IPS-15b (cell line): Measurements from ENCODE around the gene GUK1.

Experiments
- H3K27me3 ChIP-seq: one replicate; pipeline ENCODE4 v1.6.1; 2013; ENCODE audit warnings: low read length; ENCODE audit not compliant: control insufficient read depth, insufficient read depth
- H3K36me3 ChIP-seq: one replicate; pipeline ENCODE4 v1.6.1; 2013; ENCODE audit warnings: low read length; ENCODE audit not compliant: control insufficient read depth, insufficient read depth
- H3K4me1 ChIP-seq: one replicate; pipeline ENCODE4 v1.6.1; 2013; ENCODE audit warnings: mild to moderate bottlenecking, low read length; ENCODE audit not compliant: control insufficient read depth, insufficient read depth
- H3K4me3 ChIP-seq: one replicate; pipeline ENCODE4 v1.5.1; 2013; ENCODE audit warnings: low read depth, low read length
- H3K9ac ChIP-seq: one replicate; pipeline ENCODE4 v1.6.1; 2013; ENCODE audit warnings: low read depth, mild to moderate bottlenecking, low read length
- H3K9me3 ChIP-seq: one replicate; pipeline ENCODE4 v1.6.1; 2013; ENCODE audit warnings: mild to moderate bottlenecking, low read length; ENCODE audit not compliant: control insufficient read depth, insufficient read depth

Gene GUK1

DNA sequence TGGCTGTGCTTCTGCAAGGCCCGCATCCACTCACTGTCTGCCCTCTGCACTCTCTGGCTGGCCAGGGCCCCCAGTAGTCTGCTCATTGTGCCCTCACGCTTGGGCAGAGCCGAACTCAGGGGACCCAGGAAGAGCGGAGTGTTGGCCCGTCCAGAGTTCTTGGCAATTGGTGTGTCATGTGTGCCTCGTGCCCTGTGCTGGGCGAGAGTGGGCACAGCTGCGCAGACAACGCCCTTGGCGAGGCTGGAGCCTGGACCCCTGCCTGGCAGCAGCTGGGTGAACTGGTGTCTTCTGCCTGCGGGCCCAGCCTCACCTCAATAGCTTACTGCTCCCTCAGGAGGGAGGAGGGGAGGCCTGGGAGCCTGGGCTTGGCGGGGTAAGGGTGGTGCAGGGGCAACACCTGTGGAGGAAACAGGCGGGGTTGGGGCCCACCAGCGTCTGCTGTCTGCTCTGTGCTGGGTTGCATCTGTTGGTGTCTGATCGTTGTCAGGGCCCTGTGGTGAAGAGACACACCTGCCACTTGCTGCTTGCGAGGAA, 2.1 kb downstream of the GUK1 start:
- Histone ChIP-seq H3K9ac (no peak overlapping the region), H3K36me3 (no peaks in the 10 kb centered on the region), H3K27me3 (peaks cover 1% of the 10 kb centered on the region), H3K4me1 (no peaks in the 10 kb centered on the region), H3K9me3 (no peaks in the 10 kb centered on the region), H3K4me3 (no peak overlapping the region)

GRCh38 chr1:228142701-228143136, 2.6 kb downstream of the GUK1 start:
- Histone ChIP-seq H3K36me3 (no peaks in the 10 kb centered on the region), H3K9me3 (no peaks in the 10 kb centered on the region), H3K27me3 (no peaks in the 10 kb centered on the region), H3K9ac (no peak overlapping the region), H3K4me1 (no peaks in the 10 kb centered on the region), H3K4me3 (no peak overlapping the region)

- Histone ChIP-seq H3K9ac (no peak overlapping the region), H3K9me3 (no peaks in the 10 kb centered on the region), H3K4me3 (no peak overlapping the region), H3K36me3 (no peaks in the 10 kb centered on the region), H3K27me3 (no peaks in the 10 kb centered on the region), H3K4me1 (no peaks in the 10 kb centered on the region)
Measured at GRCh38 chr1:228143480-228144192, 3.6 kb downstream of the GUK1 start.

DNA sequence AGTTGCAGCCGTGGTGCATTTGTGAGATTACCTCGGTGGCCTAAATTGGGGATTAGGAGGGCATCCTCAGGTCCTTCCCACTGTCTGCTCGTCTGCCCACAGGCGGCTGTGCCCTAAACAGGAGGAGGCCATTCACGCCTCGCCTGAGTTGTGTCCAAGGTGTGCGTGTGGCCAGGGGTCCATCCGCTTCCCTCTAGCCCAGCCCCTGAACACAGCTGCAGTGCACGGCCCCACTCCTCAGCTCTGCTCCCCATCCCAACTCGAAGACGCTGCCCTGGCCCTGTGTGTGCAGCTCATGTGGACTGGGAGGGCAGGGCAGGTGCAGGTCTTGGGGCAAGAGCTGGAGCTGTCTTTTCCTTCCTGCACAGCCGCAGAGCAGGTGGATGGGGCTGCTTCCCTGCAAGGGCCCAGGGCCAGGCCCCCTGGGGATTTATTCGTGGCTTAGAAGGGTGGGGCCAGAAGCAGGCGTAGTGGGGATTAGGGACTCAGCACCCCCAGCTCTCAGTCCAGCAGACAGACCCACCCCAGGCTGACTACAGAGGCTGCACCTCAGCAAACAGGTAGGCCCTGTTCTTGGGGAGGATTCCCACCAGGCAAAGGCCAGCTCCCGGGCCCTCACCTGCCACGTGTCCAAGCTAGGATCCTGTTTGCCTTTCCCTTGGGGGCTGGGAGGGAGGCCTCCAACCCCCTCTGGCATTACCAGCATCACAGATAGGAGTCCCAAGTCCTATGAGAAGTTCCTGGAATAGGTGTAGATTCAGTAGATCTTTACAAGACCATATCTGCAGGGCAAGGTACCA, 4.3 kb downstream of the GUK1 start:
- H3K9ac ChIP-seq = no peak overlapping the region
- H3K4me1 ChIP-seq = no peaks in the 10 kb centered on the region
- no peaks in the 10 kb centered on the region for H3K27me3 ChIP-seq
- no peaks in the 10 kb centered on the region for H3K36me3 ChIP-seq
- no peaks in the 10 kb centered on the region for H3K9me3 ChIP-seq
- no peak overlapping the region for H3K4me3 ChIP-seq

- H3K36me3 ChIP-seq = no peaks in the 10 kb centered on the region
- no peak overlapping the region for H3K4me3 ChIP-seq
- H3K4me1 ChIP-seq = no peaks in the 10 kb centered on the region
- no peak overlapping the region for H3K9ac ChIP-seq
- H3K9me3 ChIP-seq = no peaks in the 10 kb centered on the region
- H3K27me3 ChIP-seq = no peaks in the 10 kb centered on the region
Measured at GRCh38 chr1:228144993-228145343, 4.9 kb downstream of the GUK1 start.

DNA sequence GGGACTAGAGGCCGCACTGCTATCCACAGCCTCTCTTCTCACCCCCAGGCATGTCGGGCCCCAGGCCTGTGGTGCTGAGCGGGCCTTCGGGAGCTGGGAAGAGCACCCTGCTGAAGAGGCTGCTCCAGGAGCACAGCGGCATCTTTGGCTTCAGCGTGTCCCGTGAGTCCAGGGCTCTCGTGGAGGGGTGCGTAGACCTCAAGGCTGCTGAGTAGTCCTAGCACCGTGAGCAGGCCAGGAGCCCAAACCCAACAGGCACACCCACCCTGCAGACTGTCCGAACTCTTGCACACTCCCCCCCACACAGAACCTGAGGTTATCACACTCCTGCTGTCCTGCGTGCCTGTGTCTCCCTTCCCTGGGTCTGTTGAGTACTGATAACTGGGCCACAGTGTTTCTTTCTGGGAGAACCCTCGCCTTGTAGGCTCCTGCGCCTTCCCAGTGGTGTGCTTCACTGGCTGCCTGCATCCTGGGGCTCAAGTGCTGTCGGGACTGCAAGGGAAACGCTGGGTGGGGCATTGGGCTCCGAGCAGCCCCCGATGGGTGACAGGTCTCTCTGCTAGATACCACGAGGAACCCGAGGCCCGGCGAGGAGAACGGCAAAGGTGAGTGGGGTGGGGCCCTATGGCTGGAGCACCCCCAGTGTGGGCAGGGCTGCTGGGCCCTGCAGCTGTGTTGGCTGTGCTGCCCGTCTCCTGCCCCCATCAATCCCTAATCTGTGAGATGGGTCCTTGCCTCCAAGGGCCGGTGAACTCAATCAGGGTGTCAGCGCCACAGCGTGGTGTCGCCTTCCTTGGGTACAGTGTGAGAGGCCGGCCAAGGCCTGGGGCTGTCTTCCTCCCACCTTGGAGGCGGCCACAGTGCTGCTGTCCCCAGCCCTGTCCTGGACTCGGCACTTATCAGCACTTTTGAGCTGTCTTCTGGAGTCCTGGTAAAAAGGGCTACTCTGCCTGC, 5.7 kb downstream of the GUK1 start:
- no peak overlapping the region for H3K9ac ChIP-seq
- no peak overlapping the region for H3K4me3 ChIP-seq
- no peaks in the 10 kb centered on the region for H3K36me3 ChIP-seq

GRCh38 chr1:228146417-228147150, 6.5 kb downstream of the GUK1 start:
- H3K4me1 ChIP-seq = no peaks in the 10 kb centered on the region
- no peak overlapping the region for H3K9ac ChIP-seq
- H3K9me3 ChIP-seq = no peaks in the 10 kb centered on the region
- H3K27me3 ChIP-seq = no peaks in the 10 kb centered on the region
- no peaks in the 10 kb centered on the region for H3K36me3 ChIP-seq
- no peak overlapping the region for H3K4me3 ChIP-seq

More for the DNA sequence above, 5.7 kb downstream of the GUK1 start:
- Histone ChIP-seq H3K27me3 (no peaks in the 10 kb centered on the region), H3K4me1 (no peaks in the 10 kb centered on the region), H3K9me3 (no peaks in the 10 kb centered on the region)

DNA sequence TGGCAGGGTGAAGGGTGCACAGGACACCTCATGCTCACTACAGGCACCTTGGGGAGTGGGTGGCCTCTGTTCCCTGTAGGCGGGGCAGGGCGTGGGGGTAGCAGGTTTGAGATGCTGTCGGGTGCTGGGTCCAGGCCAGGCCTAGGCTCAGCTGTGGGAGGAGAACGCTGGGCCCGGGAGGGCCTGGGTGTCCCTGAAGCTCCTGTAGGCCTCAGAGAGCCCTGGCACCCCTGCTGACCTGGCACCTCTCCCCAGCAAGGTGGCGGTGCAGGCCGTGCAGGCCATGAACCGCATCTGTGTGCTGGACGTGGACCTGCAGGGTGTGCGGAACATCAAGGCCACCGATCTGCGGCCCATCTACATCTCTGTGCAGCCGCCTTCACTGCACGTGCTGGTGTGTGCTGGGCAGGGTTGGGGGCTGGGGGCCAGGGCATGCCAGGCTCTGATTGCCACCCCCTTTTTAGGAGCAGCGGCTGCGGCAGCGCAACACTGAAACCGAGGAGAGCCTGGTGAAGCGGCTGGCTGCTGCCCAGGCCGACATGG, 7.1 kb downstream of the GUK1 start:
- Histone ChIP-seq H3K4me3 (no peak overlapping the region), H3K9me3 (no peaks in the 10 kb centered on the region), H3K9ac (no peak overlapping the region), H3K4me1 (no peaks in the 10 kb centered on the region), H3K36me3 (no peaks in the 10 kb centered on the region), H3K27me3 (no peaks in the 10 kb centered on the region)

GRCh38 chr1:228147768-228148167, 7.7 kb downstream of the GUK1 start:
- no peaks in the 10 kb centered on the region for H3K9me3 ChIP-seq
- no peaks in the 10 kb centered on the region for H3K36me3 ChIP-seq
- no peaks in the 10 kb centered on the region for H3K27me3 ChIP-seq
- no peak overlapping the region for H3K4me3 ChIP-seq
- no peak overlapping the region for H3K9ac ChIP-seq
- no peaks in the 10 kb centered on the region for H3K4me1 ChIP-seq

GRCh38 chr1:228148196-228148861, 8.2 kb downstream of the GUK1 start:
- Histone ChIP-seq H3K36me3 (no peaks in the 10 kb centered on the region), H3K27me3 (no peaks in the 10 kb centered on the region), H3K4me1 (no peaks in the 10 kb centered on the region), H3K9ac (no peak overlapping the region), H3K9me3 (no peaks in the 10 kb centered on the region), H3K4me3 (no peak overlapping the region)
